Ishikawa (cell line): ENCODE measurements around the gene PXDC1.

Experiments used
- CEBPB ChIP-seq: IDR thresholded peaks from 2 replicates; pipeline ENCODE4 v1.6.1; 2012
- EP300 ChIP-seq: IDR thresholded peaks from 2 replicates; pipeline ENCODE4 v1.6.1; 2012; ENCODE audit warnings: borderline replicate concordance
- NFIC ChIP-seq: IDR thresholded peaks from 2 replicates; pipeline ENCODE4 v1.6.1; 2012
- RAD21 ChIP-seq: IDR thresholded peaks from 2 replicates; pipeline ENCODE4 v1.6.1; 2012; ENCODE audit warnings: low read depth
- TAF1 ChIP-seq: IDR thresholded peaks from 2 replicates; pipeline ENCODE4 v1.6.1; 2012; ENCODE audit warnings: low read depth, mild to moderate bottlenecking
- TCF12 ChIP-seq: IDR thresholded peaks from 2 replicates; pipeline ENCODE4 v1.6.1; 2012; ENCODE audit warnings: low read depth
- TEAD4 ChIP-seq: IDR thresholded peaks from 2 replicates; pipeline ENCODE4 v1.6.1; 2012
- YY1 ChIP-seq: IDR thresholded peaks from 2 replicates; pipeline ENCODE4 v1.6.1; 2012; ENCODE audit warnings: low read depth
- ZBTB7A ChIP-seq: IDR thresholded peaks from 2 replicates; pipeline ENCODE4 v1.6.1; 2012; ENCODE audit warnings: low read depth
- TF ChIP-seq, protein P1 (sequence below): IDR thresholded peaks from 2 replicates; pipeline ENCODE4 v1.6.1; 2012
- TF ChIP-seq, protein P2 (sequence below): IDR thresholded peaks from 2 replicates; pipeline ENCODE4 v1.6.1; 2012; ENCODE audit warnings: low read depth, mild to moderate bottlenecking

DNA sequence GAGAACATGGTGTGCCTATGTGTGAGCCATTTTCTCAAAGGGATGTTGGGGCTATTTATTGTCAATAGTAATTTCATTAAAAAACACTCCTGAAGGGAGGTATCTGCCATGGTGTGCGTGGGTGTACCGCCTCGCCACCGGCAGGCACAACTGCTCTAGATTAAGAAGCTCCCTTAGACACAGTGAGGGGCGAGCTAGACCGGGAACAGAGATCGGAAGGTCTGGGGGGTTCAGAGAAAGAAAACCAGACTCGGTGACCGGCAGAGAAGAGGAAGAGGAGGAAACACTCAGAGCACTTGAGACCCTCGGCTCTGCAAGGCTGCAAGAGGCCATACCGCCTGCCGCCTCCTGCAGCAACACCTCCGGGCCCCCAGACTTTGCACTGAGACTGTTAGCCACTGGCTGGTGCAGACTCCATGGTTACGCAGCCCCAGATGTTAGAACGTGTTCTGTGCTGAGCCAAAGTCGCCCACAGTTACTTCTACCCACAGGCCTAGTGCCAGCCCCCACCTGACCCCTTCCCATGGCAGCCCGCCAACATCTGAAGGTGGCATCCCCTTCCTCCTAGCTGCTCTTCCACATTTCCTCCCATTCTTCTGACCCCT lies 18.1 kb downstream of the PXDC1 start:
- TF ChIP-seq NFIC (no peak), EP300 (no peak), TAF1 (no peak), TEAD4 (no peak), RAD21 (no peak), YY1 (no peak), TCF12 (no peak), CEBPB (no peak), ZBTB7A (no peak)
- TF ChIP-seq, protein P1, sequence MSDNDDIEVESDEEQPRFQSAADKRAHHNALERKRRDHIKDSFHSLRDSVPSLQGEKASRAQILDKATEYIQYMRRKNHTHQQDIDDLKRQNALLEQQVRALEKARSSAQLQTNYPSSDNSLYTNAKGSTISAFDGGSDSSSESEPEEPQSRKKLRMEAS: no peak
- TF ChIP-seq, protein P2, sequence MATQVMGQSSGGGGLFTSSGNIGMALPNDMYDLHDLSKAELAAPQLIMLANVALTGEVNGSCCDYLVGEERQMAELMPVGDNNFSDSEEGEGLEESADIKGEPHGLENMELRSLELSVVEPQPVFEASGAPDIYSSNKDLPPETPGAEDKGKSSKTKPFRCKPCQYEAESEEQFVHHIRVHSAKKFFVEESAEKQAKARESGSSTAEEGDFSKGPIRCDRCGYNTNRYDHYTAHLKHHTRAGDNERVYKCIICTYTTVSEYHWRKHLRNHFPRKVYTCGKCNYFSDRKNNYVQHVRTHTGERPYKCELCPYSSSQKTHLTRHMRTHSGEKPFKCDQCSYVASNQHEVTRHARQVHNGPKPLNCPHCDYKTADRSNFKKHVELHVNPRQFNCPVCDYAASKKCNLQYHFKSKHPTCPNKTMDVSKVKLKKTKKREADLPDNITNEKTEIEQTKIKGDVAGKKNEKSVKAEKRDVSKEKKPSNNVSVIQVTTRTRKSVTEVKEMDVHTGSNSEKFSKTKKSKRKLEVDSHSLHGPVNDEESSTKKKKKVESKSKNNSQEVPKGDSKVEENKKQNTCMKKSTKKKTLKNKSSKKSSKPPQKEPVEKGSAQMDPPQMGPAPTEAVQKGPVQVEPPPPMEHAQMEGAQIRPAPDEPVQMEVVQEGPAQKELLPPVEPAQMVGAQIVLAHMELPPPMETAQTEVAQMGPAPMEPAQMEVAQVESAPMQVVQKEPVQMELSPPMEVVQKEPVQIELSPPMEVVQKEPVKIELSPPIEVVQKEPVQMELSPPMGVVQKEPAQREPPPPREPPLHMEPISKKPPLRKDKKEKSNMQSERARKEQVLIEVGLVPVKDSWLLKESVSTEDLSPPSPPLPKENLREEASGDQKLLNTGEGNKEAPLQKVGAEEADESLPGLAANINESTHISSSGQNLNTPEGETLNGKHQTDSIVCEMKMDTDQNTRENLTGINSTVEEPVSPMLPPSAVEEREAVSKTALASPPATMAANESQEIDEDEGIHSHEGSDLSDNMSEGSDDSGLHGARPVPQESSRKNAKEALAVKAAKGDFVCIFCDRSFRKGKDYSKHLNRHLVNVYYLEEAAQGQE: no peak
